ENCODE results near the gene FRMD8. TPM values are rescaled to one million over a fixed set of nuclear protein-coding genes. Genes with fewer than 3 reads are reported as not detected.

Gene FRMD8
- total and polyA plus RNA-seq, 10 donors = 19.3 to 128 (median 84.0) TPM

DNA sequence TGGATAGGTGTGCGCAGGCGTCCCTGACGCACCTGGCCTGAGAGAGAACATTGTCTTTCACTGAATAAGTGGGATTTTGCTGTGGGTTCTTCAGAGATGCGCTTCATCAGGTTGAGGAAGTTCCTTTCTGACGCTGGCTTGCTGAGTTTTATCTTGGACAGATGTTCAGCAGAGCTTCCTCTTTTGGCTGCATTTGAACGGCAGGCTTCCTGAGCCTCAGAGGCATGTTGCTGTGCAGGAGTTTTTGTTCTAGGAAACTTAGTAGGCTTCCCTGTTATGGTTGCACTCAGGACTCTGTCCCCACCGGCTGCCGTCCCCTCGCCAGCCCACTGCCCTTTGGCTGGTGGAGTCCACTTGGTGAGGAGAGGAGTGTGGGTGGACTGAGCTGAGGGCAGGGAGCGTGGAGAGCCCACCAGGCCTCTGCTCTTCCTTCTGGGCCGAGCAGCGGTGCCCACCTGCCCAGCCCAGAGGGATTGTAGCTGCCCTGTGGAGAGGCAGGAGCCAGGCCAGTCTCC is 17.2 kb downstream of the FRMD8 start:
- 23 to 53% (median 31%) methylated on average over 8 to 12 of the region's 12 CpGs for WGBS, 5 donors
- TF ChIP-seq POLR2AphosphoS5 (IDR thresholded peaks at IDR 0.05) (peak; percentile 60 to 87 (median 71)), POLR2A (IDR thresholded peaks at IDR 0.05) (no peak)
- TF ChIP-seq, protein P1, sequence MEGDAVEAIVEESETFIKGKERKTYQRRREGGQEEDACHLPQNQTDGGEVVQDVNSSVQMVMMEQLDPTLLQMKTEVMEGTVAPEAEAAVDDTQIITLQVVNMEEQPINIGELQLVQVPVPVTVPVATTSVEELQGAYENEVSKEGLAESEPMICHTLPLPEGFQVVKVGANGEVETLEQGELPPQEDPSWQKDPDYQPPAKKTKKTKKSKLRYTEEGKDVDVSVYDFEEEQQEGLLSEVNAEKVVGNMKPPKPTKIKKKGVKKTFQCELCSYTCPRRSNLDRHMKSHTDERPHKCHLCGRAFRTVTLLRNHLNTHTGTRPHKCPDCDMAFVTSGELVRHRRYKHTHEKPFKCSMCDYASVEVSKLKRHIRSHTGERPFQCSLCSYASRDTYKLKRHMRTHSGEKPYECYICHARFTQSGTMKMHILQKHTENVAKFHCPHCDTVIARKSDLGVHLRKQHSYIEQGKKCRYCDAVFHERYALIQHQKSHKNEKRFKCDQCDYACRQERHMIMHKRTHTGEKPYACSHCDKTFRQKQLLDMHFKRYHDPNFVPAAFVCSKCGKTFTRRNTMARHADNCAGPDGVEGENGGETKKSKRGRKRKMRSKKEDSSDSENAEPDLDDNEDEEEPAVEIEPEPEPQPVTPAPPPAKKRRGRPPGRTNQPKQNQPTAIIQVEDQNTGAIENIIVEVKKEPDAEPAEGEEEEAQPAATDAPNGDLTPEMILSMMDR (IDR thresholded peaks at IDR 0.05 in 8 of 11, conservative IDR thresholded peaks at IDR 0.05 in 3 of 11) = no peak
- H3K4me3 ChIP-seq = peak overlapping the region in 1 of 8 donors; percentile 35
- intact Hi-C loops (cut with DNase I; ENCODE audit: low total_unique reads) = no loop called here
- no peak for DNase-seq
- no peaks in the 10 kb centered on the region for H3K27me3 ChIP-seq (replicated peaks in 1 of 7)
- no peaks in the 10 kb centered on the region for H3K9me3 ChIP-seq
- peak overlapping the region; percentile 65 to 91 (median 84) for H3K27ac ChIP-seq
- H3K4me1 ChIP-seq = peaks cover 14 to 69% (median 57%) of the 10 kb centered on the region in 6 donors
- peaks cover 7 to 100% (median 82%) of the 10 kb centered on the region in 6 donors for H3K36me3 ChIP-seq

GRCh38 chr11:65404210-65404609 is 17.8 kb downstream of the FRMD8 start:
- no peaks in the 10 kb centered on the region for H3K27me3 ChIP-seq (replicated peaks in 1 of 7)
- peaks cover 14 to 74% (median 59%) of the 10 kb centered on the region in 6 donors for H3K4me1 ChIP-seq
- H3K27ac ChIP-seq = peak overlapping the region; percentile 65 to 91 (median 84)
- H3K4me3 ChIP-seq = peak overlapping the region in 1 of 8 donors; percentile 35
- peaks cover 7 to 100% (median 82%) of the 10 kb centered on the region in 6 donors for H3K36me3 ChIP-seq
- DNase-seq = no peak
- H3K9me3 ChIP-seq = no peaks in the 10 kb centered on the region
- TF ChIP-seq, protein P1 (IDR thresholded peaks at IDR 0.05 in 8 of 11, conservative IDR thresholded peaks at IDR 0.05 in 3 of 11) = no peak
- TF ChIP-seq POLR2AphosphoS5 (IDR thresholded peaks at IDR 0.05) = no peak
- TF ChIP-seq POLR2A (IDR thresholded peaks at IDR 0.05) = no peak
- intact Hi-C loops (cut with DNase I; ENCODE audit: low total_unique reads) = no loop called here
- WGBS, 5 donors = 35 to 59% (median 42%) methylated on average over 12 to 13 of the region's 13 CpGs

DNA sequence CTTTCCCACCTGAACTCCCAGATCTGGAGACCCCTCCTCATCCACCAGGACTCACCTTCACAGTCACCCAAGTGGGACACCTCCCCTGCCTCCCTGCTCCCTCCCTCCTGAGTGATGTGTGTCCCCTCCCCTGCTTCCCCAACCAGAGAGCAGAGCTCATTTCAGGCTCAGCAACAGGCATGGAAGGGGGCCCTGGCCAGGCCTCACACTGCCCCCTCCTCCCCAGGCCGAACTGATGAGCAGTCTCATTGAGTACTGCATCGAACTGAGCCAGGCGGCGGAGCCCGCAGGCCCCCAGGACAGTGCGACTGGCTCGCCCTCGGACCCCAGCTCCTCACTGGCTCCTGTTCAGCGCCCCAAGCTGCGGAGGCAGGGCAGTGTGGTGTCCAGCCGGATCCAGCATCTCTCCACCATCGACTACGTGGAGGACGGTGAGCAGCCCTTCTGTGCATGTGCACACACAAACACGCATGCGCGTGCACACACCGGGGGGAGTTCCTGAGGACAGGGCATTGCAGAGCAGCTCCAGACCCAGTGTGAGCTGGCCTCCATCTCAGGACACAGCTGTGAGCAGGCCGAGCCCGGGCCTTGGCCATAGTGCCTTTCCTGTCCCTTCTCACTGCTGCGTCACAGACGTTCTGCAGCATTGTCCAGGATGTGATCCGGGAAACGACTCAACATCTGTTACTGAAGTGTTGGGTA is 18.4 kb downstream of the FRMD8 start:
- peaks cover 14 to 80% (median 59%) of the 10 kb centered on the region in 6 donors for H3K4me1 ChIP-seq
- intact Hi-C loops (cut with DNase I; ENCODE audit: low total_unique reads) = no loop called here
- peak; percentile 91 for DNase-seq
- H3K27ac ChIP-seq = peak overlapping the region; percentile 6 to 91 (median 84)
- H3K9me3 ChIP-seq = no peaks in the 10 kb centered on the region
- 73 to 86% (median 81%) methylated on average over 22 to 24 of the region's 24 CpGs for WGBS, 5 donors
- H3K4me3 ChIP-seq = no peak overlapping the region
- TF ChIP-seq POLR2A (IDR thresholded peaks at IDR 0.05) = no peak
- TF ChIP-seq POLR2AphosphoS5 (IDR thresholded peaks at IDR 0.05) = peak; percentile 89 to 96 (median 94)
- H3K36me3 ChIP-seq = peaks cover 7 to 100% (median 82%) of the 10 kb centered on the region in 6 donors
- H3K27me3 ChIP-seq (replicated peaks in 1 of 7) = no peaks in the 10 kb centered on the region

- Histone ChIP-seq H3K4me3 (no peak overlapping the region), H3K36me3 (peaks cover 5 to 87% (median 73%) of the 10 kb centered on the region in 6 donors), H3K9me3 (no peaks in the 10 kb centered on the region), H3K27me3 (replicated peaks in 1 of 7) (no peaks in the 10 kb centered on the region), H3K4me1 (peaks cover 4 to 59% (median 32%) of the 10 kb centered on the region in 6 donors), H3K27ac (no peak overlapping the region)
- WGBS, 5 donors = 81 to 92% (median 89%) methylated on average over 16 to 29 of the region's 29 CpGs
- peak; percentile 71 for DNase-seq
- intact Hi-C loops (cut with DNase I; ENCODE audit: low total_unique reads) = no loop called here
- TF ChIP-seq POLR2A (IDR thresholded peaks at IDR 0.05) = no peak
- TF ChIP-seq POLR2AphosphoS5 (IDR thresholded peaks at IDR 0.05) = peak in 2 of 3 donors; percentile 23 to 67
- TF ChIP-seq, protein P1 (IDR thresholded peaks at IDR 0.05 in 8 of 11, conservative IDR thresholded peaks at IDR 0.05 in 3 of 11) = no peak
Observed at GRCh38 chr11:65410936-65411680, 24.7 kb downstream of the FRMD8 start.

Data from spleen (tissue), 11 donors.